Measurements from ENCODE around the gene S100A3.
"Not testable (repeated sequence)": the region's sequence is repeated elsewhere in the genome, so short reads cannot be mapped to it uniquely, and the experiment has no call there.

GRCh38 chr1:153521808-153522207, 27.2 kb downstream of the S100A3 start:
- TF ChIP-seq, protein P1, sequence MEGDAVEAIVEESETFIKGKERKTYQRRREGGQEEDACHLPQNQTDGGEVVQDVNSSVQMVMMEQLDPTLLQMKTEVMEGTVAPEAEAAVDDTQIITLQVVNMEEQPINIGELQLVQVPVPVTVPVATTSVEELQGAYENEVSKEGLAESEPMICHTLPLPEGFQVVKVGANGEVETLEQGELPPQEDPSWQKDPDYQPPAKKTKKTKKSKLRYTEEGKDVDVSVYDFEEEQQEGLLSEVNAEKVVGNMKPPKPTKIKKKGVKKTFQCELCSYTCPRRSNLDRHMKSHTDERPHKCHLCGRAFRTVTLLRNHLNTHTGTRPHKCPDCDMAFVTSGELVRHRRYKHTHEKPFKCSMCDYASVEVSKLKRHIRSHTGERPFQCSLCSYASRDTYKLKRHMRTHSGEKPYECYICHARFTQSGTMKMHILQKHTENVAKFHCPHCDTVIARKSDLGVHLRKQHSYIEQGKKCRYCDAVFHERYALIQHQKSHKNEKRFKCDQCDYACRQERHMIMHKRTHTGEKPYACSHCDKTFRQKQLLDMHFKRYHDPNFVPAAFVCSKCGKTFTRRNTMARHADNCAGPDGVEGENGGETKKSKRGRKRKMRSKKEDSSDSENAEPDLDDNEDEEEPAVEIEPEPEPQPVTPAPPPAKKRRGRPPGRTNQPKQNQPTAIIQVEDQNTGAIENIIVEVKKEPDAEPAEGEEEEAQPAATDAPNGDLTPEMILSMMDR (IDR thresholded peaks at IDR 0.05), result not testable (repeated sequence)
- TF ChIP-seq POLR2A (IDR thresholded peaks at IDR 0.05), result not testable (repeated sequence)

All from right lobe of liver (tissue), 4 donors.